GM19463 (cell line): Measurements from ENCODE around the gene CAPRIN1.

ENCODE experiments used
- ATAC-seq: cut with Tn5 transposase; IDR thresholded peaks from one replicate; pipeline ENCODE4 v1.9.1; 2021; ENCODE audit warnings: mild to moderate bottlenecking, moderate library complexity; ENCODE audit not compliant: unreplicated experiment

Gene CAPRIN1, protein sequence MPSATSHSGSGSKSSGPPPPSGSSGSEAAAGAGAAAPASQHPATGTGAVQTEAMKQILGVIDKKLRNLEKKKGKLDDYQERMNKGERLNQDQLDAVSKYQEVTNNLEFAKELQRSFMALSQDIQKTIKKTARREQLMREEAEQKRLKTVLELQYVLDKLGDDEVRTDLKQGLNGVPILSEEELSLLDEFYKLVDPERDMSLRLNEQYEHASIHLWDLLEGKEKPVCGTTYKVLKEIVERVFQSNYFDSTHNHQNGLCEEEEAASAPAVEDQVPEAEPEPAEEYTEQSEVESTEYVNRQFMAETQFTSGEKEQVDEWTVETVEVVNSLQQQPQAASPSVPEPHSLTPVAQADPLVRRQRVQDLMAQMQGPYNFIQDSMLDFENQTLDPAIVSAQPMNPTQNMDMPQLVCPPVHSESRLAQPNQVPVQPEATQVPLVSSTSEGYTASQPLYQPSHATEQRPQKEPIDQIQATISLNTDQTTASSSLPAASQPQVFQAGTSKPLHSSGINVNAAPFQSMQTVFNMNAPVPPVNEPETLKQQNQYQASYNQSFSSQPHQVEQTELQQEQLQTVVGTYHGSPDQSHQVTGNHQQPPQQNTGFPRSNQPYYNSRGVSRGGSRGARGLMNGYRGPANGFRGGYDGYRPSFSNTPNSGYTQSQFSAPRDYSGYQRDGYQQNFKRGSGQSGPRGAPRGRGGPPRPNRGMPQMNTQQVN

GRCh38 chr11:34051349-34052035, at the start of gene CAPRIN1:
TSS of gene CAPRIN1 (plus strand) at chr11:34051731. CDS start at chr11:34052421, 690 bp downstream.
- peak; percentile 58 for ATAC-seq

GRCh38 chr11:34002420-34002819, 49.1 kb upstream of the CAPRIN1 start:
- no peak for ATAC-seq

- ATAC-seq = no peak
Observed at GRCh38 chr11:34004236-34004635, 47.3 kb upstream of the CAPRIN1 start.

DNA sequence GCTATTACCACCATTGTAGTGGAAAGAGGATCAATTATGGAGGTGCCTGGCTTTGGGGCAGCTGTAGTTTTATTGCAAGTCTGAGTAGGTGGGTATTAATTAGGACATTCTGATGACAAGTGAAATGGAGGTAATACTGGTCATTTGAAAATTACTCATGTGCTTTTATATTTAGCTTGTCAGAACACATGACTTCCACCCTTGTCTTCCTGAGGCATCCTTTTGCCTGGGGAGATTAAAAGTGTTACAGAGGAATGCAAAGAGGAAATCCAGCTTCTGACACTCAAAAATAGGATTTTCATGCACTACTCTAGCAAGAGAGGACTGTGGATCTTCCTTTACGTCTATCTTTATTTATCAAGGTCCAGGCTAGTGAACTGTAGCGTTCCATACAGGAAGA, 44.7 kb upstream of the CAPRIN1 start:
- no peak for ATAC-seq

DNA sequence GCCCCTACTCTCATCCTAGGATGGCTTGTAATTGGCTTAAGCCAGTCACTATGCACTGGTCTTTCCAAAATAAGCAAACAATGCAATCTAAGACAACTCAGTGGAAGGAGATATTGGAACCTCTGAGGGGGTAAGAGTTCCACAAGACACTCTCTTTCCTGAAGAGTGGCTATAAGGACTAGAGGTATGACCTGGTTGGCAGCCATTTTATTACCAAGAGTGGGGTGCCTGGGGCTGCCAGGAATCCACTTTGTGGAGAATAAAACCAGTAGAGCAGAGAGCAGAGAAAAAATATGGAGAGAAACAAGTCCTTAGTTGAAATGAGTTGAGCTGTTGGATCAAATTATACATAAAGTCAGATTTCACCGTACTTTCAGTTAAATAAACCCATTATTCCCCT, 38.8 kb upstream of the CAPRIN1 start:
- no peak for ATAC-seq

GRCh38 chr11:34013898-34014571, 37.5 kb upstream of the CAPRIN1 start:
- no peak for ATAC-seq

- no peak for ATAC-seq
Observed at GRCh38 chr11:34021977-34022735, 29.4 kb upstream of the CAPRIN1 start.

GRCh38 chr11:34026432-34026831, 25.1 kb upstream of the CAPRIN1 start:
- ATAC-seq = no peak

- no peak for ATAC-seq
Observed at GRCh38 chr11:34027516-34028408, 23.8 kb upstream of the CAPRIN1 start.

DNA sequence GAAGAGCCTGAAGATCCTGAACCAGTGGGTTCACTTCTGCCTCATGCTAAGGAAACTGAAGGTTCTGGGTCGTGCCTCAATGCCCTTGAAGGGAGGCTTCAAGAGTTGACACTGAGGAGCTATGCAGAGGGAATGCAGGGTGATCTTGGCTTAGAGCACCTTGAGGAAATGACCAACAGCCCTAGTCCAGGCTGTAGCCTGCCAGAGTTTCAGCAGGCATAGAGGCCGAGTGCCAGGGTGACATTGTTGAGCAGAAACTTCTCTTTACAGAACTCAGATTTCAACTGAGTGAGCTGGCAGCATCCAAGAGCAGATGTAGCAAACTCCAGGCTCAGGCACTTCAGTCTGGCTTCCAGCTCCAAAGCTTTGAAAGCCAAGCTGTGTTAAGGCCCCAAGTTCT, 23.1 kb upstream of the CAPRIN1 start:
- ATAC-seq = no peak

GRCh38 chr11:34029176-34029575, 22.4 kb upstream of the CAPRIN1 start:
- no peak for ATAC-seq

GRCh38 chr11:34030382-34030781, 21.1 kb upstream of the CAPRIN1 start:
- ATAC-seq = no peak

GRCh38 chr11:34033399-34033798, 18.1 kb upstream of the CAPRIN1 start:
- no peak for ATAC-seq

GRCh38 chr11:34034053-34034452, 17.5 kb upstream of the CAPRIN1 start:
- ATAC-seq = no peak

GRCh38 chr11:34036456-34036855, 15.1 kb upstream of the CAPRIN1 start:
- ATAC-seq = no peak

DNA sequence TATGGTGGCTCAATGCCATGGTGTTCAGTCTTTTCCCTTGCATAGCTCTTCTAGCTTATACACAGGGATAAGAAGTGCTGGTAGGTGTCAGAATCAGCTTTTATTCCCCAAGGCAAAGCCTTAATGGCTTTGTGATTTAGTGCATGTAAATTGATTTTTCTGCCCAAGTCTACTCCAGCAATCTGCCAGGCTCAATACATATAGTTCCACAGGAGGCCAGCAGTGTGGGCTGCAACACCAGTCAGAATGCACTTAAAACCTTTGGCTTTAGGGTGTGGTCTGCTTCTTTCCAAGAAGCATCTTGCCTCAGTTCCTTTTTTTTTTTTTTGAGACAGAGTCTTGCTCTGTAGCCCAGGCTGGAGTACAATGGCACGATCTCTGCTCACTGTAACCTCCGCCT, 14.5 kb upstream of the CAPRIN1 start:
- ATAC-seq = no peak

DNA sequence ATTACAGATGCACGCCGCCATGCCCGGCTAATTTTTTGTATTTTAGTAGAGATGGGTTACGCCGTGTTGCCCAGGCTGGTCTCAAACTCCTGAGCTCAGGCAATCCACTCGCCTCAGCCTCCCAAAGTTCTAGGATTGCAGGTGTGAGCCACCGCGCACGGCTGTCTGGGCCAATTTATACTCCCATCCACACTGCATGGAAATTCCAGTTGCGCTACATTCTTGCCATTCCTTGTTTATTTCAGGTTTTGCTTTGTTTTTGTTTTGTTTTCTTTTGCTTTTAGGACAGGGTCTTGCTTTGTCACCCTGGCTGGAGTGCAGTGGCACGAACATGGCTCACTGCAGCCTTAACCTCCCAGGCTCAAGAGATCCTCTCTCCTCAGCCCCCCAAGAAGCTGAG, 11.0 kb upstream of the CAPRIN1 start:
- ATAC-seq = no peak

DNA sequence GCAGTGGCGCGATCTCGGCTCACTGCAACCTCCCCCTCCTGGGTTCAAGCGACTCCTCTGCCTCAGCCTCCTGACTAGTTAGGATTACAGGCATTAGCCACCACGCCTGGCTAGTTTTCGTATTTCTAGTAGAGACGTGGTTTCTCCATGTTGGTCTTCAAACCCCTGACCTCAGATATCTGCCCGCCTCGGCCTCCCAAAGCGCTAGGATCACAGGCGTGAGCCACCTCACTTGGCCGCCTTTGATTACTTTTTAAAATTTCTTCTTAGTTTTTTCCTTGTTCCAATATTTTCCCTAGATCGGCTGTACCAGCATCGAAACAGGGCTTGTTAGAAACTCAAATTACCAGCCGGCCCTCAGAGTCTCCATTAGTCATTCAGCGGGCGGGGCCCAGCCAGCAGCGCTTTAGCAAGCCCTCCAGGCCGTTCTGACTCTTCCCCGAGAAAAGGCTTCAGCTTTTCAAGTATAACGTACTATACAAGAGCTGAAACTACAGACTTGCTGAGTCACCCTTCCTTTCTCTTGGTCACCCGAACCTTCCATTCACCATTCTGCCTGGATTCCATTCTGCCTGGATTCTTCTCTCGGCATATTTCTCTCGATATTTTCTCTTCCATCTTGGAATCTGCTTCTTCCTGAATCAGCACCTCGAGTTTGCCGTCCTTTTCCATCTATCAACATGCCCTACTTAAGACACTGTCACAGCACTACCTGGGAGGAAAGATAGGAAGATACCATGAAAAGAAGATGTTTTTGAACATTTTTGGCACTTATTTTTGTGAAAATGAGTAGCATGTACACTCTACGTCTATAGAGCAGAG, 6.7 kb upstream of the CAPRIN1 start:
- ATAC-seq = peak; percentile 47

DNA sequence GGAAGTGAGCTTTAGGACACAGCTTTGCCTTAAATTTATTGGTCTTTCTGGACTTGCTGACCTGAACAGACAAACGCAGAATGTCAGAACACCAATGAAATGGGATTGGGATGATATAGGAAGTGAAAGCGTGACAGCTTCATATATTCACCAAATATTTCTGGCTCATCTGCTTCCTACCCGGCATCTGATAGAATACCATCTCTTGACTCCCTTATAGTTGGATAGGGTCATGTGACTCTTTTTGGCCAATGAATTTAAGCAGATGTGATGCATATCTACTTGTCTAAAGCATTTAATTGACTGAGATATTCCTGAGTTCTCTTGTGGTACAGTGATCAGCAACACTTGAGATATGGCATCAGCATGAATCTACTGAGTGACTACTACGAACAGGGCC, 2.5 kb upstream of the CAPRIN1 start:
- ATAC-seq = no peak
